WTC11 (cell line): ENCODE measurements around the gene CLEC2L. TPM values are rescaled to one million over a fixed set of nuclear protein-coding genes. Genes with fewer than 3 reads are reported as not detected.

Source experiments
- ATAC-seq: fragments of 200-7000 bp; cut with Tn5 transposase; 2 replicates; pipeline ENCODE4 v1.10.0; 2021; ENCODE audit warnings: mild to moderate bottlenecking, moderate library complexity
- CTCF ChIA-PET: fragments of 300-600 bp; sonication (Branson Sonifier 250); formaldehyde crosslinking; loops from one replicate; lab custom pipeline; 2021; ENCODE audit warnings: antibody characterized with exemption; lab: Charles Lee
- POLR2A ChIA-PET: fragments of 350-600 bp; sonication (Branson Sonifier 250); formaldehyde crosslinking; loops from one replicate; lab custom pipeline; 2021; ENCODE audit warnings: antibody characterized with exemption; lab: Charles Lee
- DNase-seq: peaks from one replicate; pipeline ENCODE4 v3.0.0; 2021; ENCODE audit warnings: low spot score
- H3K27ac Mint-ChIP-seq: 2 replicates; pipeline ENCODE4 v1.8.0; 2021; ENCODE audit warnings: mixed read lengths
- H3K27me3 Mint-ChIP-seq: 2 replicates; pipeline ENCODE4 v1.8.0; 2021; ENCODE audit warnings: low read depth, mild to moderate bottlenecking, moderate library complexity, mixed read lengths
- H3K36me3 Mint-ChIP-seq: 2 replicates; pipeline ENCODE4 v1.8.0; 2021; ENCODE audit warnings: mixed read lengths
- H3K4me1 Mint-ChIP-seq: 2 replicates; pipeline ENCODE4 v1.8.0; 2022; ENCODE audit warnings: mixed read lengths
- H3K4me3 Mint-ChIP-seq: 2 replicates; pipeline ENCODE4 v1.8.0; 2021; ENCODE audit warnings: mild to moderate bottlenecking, moderate library complexity, mixed read lengths
- H3K9me3 Mint-ChIP-seq: 2 replicates; pipeline ENCODE4 v1.8.0; 2021; ENCODE audit warnings: mixed read lengths
- AR ChIP-seq: fragments of 250-450 bp; sonication (Bioruptor Pico); IDR thresholded peaks from 2 replicates; pipeline ENCODE4 v1.9.0; 2021; ENCODE audit warnings: mild to moderate bottlenecking
- ATF3 ChIP-seq: sonication (generic); formaldehyde crosslinking; conservative IDR thresholded peaks from 2 replicates; pipeline ENCODE4 v1.8.1; 2022; ENCODE audit warnings: mild to moderate bottlenecking, missing genetic modification reagents
- ATF6 ChIP-seq: sonication (generic); formaldehyde crosslinking; IDR thresholded peaks from 2 replicates; pipeline ENCODE4 v1.8.1; 2023; ENCODE audit warnings: mild to moderate bottlenecking, missing genetic modification reagents
- CREM ChIP-seq: sonication (generic); formaldehyde crosslinking; IDR thresholded peaks from 2 replicates; pipeline ENCODE4 v1.8.1; 2022; ENCODE audit warnings: mild to moderate bottlenecking, missing genetic modification reagents, moderate library complexity
- E2F4 ChIP-seq: sonication (generic); formaldehyde crosslinking; IDR thresholded peaks from 2 replicates; pipeline ENCODE4 v1.8.1; 2022; ENCODE audit warnings: low read depth, mild to moderate bottlenecking, moderate library complexity, missing genetic modification reagents, borderline replicate concordance
- FOXJ3 ChIP-seq: sonication (generic); formaldehyde crosslinking; IDR thresholded peaks from 2 replicates; pipeline ENCODE4 v1.9.0; 2021; ENCODE audit warnings: missing genetic modification reagents, mild to moderate bottlenecking, borderline replicate concordance
- JAZF1 ChIP-seq: fragments of 250-450 bp; sonication (Bioruptor Pico); IDR thresholded peaks from 2 replicates; pipeline ENCODE4 v1.9.0; 2021; ENCODE audit warnings: moderate library complexity, mild to moderate bottlenecking, inconsistent platforms
- MLX ChIP-seq: sonication (generic); formaldehyde crosslinking; IDR thresholded peaks from 2 replicates; pipeline ENCODE4 v1.8.1; 2023; ENCODE audit warnings: mild to moderate bottlenecking, missing genetic modification reagents, moderate library complexity
- NFE2L1 ChIP-seq: sonication (generic); formaldehyde crosslinking; IDR thresholded peaks from 2 replicates; pipeline ENCODE4 v1.8.1; 2023; ENCODE audit warnings: missing genetic modification reagents
- PREB ChIP-seq: sonication (generic); formaldehyde crosslinking; IDR thresholded peaks from 2 replicates; pipeline ENCODE4 v1.8.1; 2022; ENCODE audit warnings: mild to moderate bottlenecking, missing genetic modification reagents, moderate library complexity, borderline replicate concordance
- STAT6 ChIP-seq: sonication (generic); formaldehyde crosslinking; conservative IDR thresholded peaks from 2 replicates; pipeline ENCODE4 v1.8.1; 2023; ENCODE audit warnings: mild to moderate bottlenecking, low read depth, missing genetic modification reagents, moderate library complexity
- ZNF263 ChIP-seq: sonication (generic); formaldehyde crosslinking; IDR thresholded peaks from 2 replicates; pipeline ENCODE4 v1.8.1; 2022; ENCODE audit warnings: low read depth, mild to moderate bottlenecking, moderate library complexity, missing genetic modification reagents
- ZNF281 ChIP-seq: sonication (generic); formaldehyde crosslinking; IDR thresholded peaks from 2 replicates; pipeline ENCODE4 v1.8.0; 2023; ENCODE audit warnings: mild to moderate bottlenecking, missing genetic modification reagents
- ZNF425 ChIP-seq: fragments of 250-450 bp; sonication (Bioruptor Pico); conservative IDR thresholded peaks from 2 replicates; pipeline ENCODE4 v1.9.0; 2021; ENCODE audit warnings: mild to moderate bottlenecking
- total RNA-seq: library from RNA; stranded (reverse); gene quantifications from 3 replicates; pipeline ENCODE4 v1.2.3, GENCODE V29; 2021

Gene CLEC2L
- total RNA-seq, 1 experiment from 2014 or later: 0.13 TPM

- no peak for TF ChIP-seq FOXJ3 (CRISPR knock-in tag)
Measured at GRCh38 chr7:139559364-139560105, 36.0 kb downstream of the CLEC2L start (continued).

- Mint-ChIP-seq H3K4me1 (peaks cover 16% of the 10 kb centered on the region), H3K36me3 (peaks cover under 1% of the 10 kb centered on the region; the same call in 1 of the 2 replicates), H3K9me3 (peaks cover 6% of the 10 kb centered on the region), H3K27ac (no peak overlapping the region), H3K27me3 (no peaks in the 10 kb centered on the region; the same call in 1 of the 2 replicates), H3K4me3 (no peak overlapping the region)
- TF ChIP-seq ATF6 (CRISPR knock-in tag): no peak
- TF ChIP-seq CREM: no peak
- no peak for TF ChIP-seq STAT6
- TF ChIP-seq MLX (CRISPR knock-in tag): no peak
- TF ChIP-seq ATF3 (CRISPR knock-in tag): no peak
- no peak for TF ChIP-seq AR (CRISPR knock-in tag)
- TF ChIP-seq NFE2L1 (CRISPR knock-in tag): no peak
- ATAC-seq (no peak), DNase-seq (no peak)
- POLR2A ChIA-PET: no interaction called here
- CTCF ChIA-PET: interaction anchor here (0.7 to 1.9 kb wide), 2 partner anchors 59 to 60 kb away, joined by 3 to 5 read pairs; no protein-coding TSS in a partner anchor
Measured at GRCh38 chr7:139560199-139560598, 36.7 kb downstream of the CLEC2L start.

GRCh38 chr7:139560678-139561077 is 37.2 kb downstream of the CLEC2L start:
- POLR2A ChIA-PET: no interaction called here
- no peak for ATAC-seq
- H3K27ac Mint-ChIP-seq: no peak overlapping the region
- H3K9me3 Mint-ChIP-seq: peaks cover 5% of the 10 kb centered on the region
- CTCF ChIA-PET: interaction anchor here (0.6 to 1.9 kb wide), 2 partner anchors 61 to 1088 kb away, joined by 4 to 5 read pairs; no protein-coding TSS in a partner anchor
- DNase-seq: no peak
- H3K4me1 Mint-ChIP-seq: peaks cover 19% of the 10 kb centered on the region
- no peak overlapping the region for H3K4me3 Mint-ChIP-seq
- no peaks in the 10 kb centered on the region; the same call in 1 of the 2 replicates for H3K27me3 Mint-ChIP-seq
- no peaks in the 10 kb centered on the region for H3K36me3 Mint-ChIP-seq
- TF ChIP-seq E2F4 (CRISPR knock-in tag) (no peak), JAZF1 (no peak), ZNF425 (CRISPR knock-in tag) (no peak), ZNF281 (no peak), ZNF263 (no peak), PREB (CRISPR knock-in tag) (no peak)
